Breast epithelium (tissue), 4 donors: ENCODE measurements around the gene LRRC74A. TPM values are rescaled to one million over a fixed set of nuclear protein-coding genes. Genes with fewer than 3 reads are reported as not detected.

Experiments
- DNase-seq, 2 donors: peaks; one replicate each; pipeline ENCODE4 v3.0.0-alpha.2; 2019; ENCODE audit warnings: low spot score in 2 of 2
- H3K27ac ChIP-seq, 2 donors: fragments of 200-600 bp; sonication (generic) in 1 of 2; one replicate each; pipeline ENCODE4 v1.5.1; 2016 to 2019; ENCODE audit warnings: mild to moderate bottlenecking in 1 of 2
- H3K27me3 ChIP-seq, 2 donors: fragments of 200-600 bp; sonication (generic) in 1 of 2; one replicate each; pipeline versions ENCODE4 v1.5.1 to v1.6.0; 2017 to 2019; ENCODE audit warnings: control low read depth in 1 of 2, mild to moderate bottlenecking in 1 of 2
- H3K36me3 ChIP-seq: fragments of 200-600 bp; one replicate; pipeline ENCODE4 v1.5.1; 2019
- H3K4me1 ChIP-seq, 2 donors: fragments of 200-600 bp; sonication (generic); one replicate each; pipeline ENCODE4 v1.5.1; 2016 to 2019; ENCODE audit warnings: control low read depth in 1 of 2
- H3K4me3 ChIP-seq, 3 donors: fragments of 200-600 bp; sonication (generic); 1 replicate in 2 of 3; 2 replicates in 1 of 3; pipeline ENCODE4 v1.5.1; 2016 to 2019; ENCODE audit warnings: mild to moderate bottlenecking in 3 of 3, moderate library complexity in 2 of 3
- H3K9me3 ChIP-seq, 2 donors: fragments of 200-600 bp; sonication (generic) in 1 of 2; one replicate each; pipeline ENCODE4 v1.5.1; 2016 to 2019; ENCODE audit warnings: control low read depth in 1 of 2
- POLR2A ChIP-seq: fragments of 450-650 bp; IDR thresholded peaks from one replicate; pipeline ENCODE4 v1.6.1; 2016; ENCODE audit warnings: antibody characterized with exemption, mild to moderate bottlenecking, moderate library complexity
- POLR2AphosphoS5 ChIP-seq, 3 donors: sonication (generic); formaldehyde crosslinking; IDR thresholded peaks; one replicate each; pipeline ENCODE4 v1.6.1; 2017; ENCODE audit warnings: antibody characterized with exemption in 3 of 3
- intact Hi-C: fragments of 100-400 bp; cut with DNase I; formaldehyde crosslinking; loops from one replicate; pipeline ENCODE4 v1.15.1; 2023; ENCODE audit warnings: low total_unique reads
- total RNA-seq, 3 donors: library from RNA; depleted of rRNA; stranded (reverse); fragments of >200 nt; gene quantifications; one replicate each; pipeline ENCODE4 v1.1.0, GENCODE V29; 2016
- TF ChIP-seq, protein P1 (sequence below), 3 donors: fragments of 450-650 bp; IDR thresholded peaks; one replicate each; pipeline ENCODE4 v1.5.1; 2016 to 2017; ENCODE audit warnings: antibody characterized with exemption in 3 of 3, mild to moderate bottlenecking in 3 of 3, moderate library complexity in 3 of 3

Gene LRRC74A
- total RNA-seq, 3 donors from 2014 or later = not detected

DNA sequence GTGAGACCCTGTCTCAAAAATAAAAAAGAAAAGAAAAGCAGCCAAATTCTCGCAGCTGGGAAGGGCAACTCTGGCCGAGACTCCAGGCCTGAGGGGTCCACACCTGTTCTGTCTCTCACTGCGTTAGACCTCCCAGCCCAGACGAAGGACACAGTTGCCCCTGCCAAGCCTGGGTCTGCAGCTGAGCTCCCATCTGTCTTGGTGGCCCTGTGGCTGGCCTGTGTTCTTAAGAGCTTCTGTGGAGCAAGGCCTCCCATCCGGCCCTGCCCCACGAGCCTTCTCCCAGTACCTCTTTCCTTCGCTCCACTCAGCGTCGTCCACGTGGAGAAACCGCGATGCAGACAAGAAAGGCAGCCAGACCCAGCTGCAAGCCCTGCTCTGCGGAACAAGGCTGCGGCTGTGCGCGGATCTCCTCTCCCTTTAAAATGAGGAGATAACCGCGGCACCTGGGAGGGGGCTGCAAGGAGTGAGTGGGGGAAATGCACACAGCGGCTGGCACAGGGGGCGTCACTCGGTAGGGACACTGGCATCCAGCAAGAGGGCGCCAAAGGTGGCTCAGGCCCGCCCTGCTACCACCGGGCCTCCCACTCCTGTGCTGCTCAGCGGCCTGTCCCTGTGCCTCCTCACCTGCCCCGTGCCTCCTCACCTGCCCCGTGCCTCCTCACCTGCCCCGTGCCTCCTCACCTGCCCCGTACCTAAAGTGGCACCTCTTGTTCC is 42.4 kb downstream of the LRRC74A start:
- Histone ChIP-seq H3K4me1 (no peaks in the 10 kb centered on the region), H3K27me3 (no peaks in the 10 kb centered on the region), H3K9me3 (no peaks in the 10 kb centered on the region), H3K36me3 (no peaks in the 10 kb centered on the region), H3K27ac (no peak overlapping the region), H3K4me3 (no peak overlapping the region)
- TF ChIP-seq, protein P1, sequence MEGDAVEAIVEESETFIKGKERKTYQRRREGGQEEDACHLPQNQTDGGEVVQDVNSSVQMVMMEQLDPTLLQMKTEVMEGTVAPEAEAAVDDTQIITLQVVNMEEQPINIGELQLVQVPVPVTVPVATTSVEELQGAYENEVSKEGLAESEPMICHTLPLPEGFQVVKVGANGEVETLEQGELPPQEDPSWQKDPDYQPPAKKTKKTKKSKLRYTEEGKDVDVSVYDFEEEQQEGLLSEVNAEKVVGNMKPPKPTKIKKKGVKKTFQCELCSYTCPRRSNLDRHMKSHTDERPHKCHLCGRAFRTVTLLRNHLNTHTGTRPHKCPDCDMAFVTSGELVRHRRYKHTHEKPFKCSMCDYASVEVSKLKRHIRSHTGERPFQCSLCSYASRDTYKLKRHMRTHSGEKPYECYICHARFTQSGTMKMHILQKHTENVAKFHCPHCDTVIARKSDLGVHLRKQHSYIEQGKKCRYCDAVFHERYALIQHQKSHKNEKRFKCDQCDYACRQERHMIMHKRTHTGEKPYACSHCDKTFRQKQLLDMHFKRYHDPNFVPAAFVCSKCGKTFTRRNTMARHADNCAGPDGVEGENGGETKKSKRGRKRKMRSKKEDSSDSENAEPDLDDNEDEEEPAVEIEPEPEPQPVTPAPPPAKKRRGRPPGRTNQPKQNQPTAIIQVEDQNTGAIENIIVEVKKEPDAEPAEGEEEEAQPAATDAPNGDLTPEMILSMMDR (IDR thresholded peaks at IDR 0.05) = no peak
- TF ChIP-seq POLR2AphosphoS5 (IDR thresholded peaks at IDR 0.05) (no peak), POLR2A (no peak)
- no peak for DNase-seq
- intact Hi-C loops = no loop called here

DNA sequence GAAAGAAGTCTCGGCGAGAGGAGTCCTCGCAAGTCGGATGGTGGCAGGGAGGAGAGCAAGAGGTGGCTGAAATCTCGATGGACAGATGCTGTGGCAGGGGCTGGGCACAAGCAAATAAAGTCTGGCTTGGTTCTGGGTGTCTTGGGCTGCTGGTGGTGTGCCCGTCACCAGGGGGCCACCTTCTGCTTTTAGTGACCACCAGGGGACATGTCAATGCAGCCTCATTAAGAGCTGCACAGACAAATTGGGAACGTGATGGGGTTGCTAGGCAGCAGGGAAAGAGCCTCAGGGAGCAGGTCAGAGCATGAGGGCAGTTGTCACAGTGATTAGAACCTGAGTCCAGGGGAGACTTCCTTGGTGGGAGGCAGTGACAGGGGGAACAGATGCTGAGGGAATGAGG is 44.0 kb downstream of the LRRC74A start:
- TF ChIP-seq POLR2A = no peak
- TF ChIP-seq, protein P1 (IDR thresholded peaks at IDR 0.05) = peak in 1 of 3 donors; percentile 21
- Histone ChIP-seq H3K36me3 (no peaks in the 10 kb centered on the region), H3K9me3 (no peaks in the 10 kb centered on the region), H3K27ac (no peak overlapping the region), H3K27me3 (no peaks in the 10 kb centered on the region), H3K4me3 (no peak overlapping the region), H3K4me1 (no peaks in the 10 kb centered on the region)
- no peak for DNase-seq
- intact Hi-C loops = loop anchor here (10.0 kb wide), 1 partner anchor 195 kb away; no protein-coding TSS in a partner anchor

DNA sequence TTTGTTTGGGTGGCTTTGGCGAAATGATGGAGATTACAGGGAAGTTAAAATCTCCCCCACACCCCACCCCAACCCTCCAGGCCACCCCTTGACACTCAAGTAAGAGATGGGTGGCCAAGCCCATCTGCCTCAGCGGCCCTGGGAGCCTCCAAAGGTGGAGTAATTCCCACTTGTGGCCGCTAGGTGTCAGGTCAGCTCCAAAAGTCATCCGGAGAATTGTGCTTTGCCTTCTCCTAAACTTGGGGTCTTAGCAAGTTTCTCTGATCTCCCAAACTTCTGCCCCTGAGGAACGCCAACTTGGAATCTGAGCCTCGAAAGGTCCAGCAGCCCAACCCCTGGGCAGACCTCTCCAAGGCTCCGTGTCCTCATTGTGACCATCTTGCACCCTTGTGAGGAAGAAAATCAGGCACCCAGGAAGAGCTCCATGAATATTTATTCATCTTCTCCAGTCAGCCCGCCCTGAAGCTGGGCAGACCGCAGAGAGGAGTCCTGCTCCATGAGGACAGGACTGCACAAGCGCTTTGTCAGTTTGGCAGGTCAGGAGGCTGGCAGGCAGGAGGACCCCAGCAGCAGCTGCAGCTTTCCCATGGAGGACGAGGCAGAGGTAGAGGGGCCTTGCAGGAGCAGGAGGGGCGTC is 46.7 kb downstream of the LRRC74A start:
- intact Hi-C loops = loop anchor here (10.0 kb wide), 1 partner anchor 192 kb away; no protein-coding TSS in a partner anchor
- no peak overlapping the region for H3K27ac ChIP-seq
- DNase-seq = peak; percentile 40 to 72
- H3K27me3 ChIP-seq = no peaks in the 10 kb centered on the region
- H3K9me3 ChIP-seq = no peaks in the 10 kb centered on the region
- TF ChIP-seq, protein P1 (IDR thresholded peaks at IDR 0.05) = peak; percentile 82 to 95 (median 89)
- TF ChIP-seq POLR2AphosphoS5 (IDR thresholded peaks at IDR 0.05) = no peak
- no peaks in the 10 kb centered on the region for H3K4me1 ChIP-seq
- H3K36me3 ChIP-seq = no peaks in the 10 kb centered on the region
- H3K4me3 ChIP-seq = no peak overlapping the region

DNA sequence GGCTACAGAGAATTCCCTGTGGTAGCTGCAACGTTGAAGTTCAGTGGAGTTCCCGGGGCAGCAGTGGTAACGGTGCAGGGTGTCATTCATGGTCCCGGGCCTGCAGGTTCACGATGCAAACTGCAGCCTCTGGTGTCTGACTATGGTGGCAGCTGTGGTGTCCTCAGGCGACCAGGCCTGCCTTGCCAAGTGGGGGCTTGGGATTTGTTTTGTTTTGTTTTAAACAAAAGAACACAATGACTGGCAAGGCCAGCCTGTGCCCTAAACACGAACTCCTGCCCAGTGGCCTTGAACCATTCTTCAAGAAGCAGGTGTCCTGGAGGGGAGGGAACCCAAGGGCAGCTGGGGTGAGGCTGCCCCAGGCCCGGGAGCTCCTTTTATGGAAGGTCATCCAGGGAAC is 48.5 kb downstream of the LRRC74A start:
- no peaks in the 10 kb centered on the region for H3K4me1 ChIP-seq
- TF ChIP-seq, protein P1 (IDR thresholded peaks at IDR 0.05) = no peak
- TF ChIP-seq POLR2AphosphoS5 (IDR thresholded peaks at IDR 0.05) (no peak), POLR2A (no peak)
- intact Hi-C loops = loop anchor here (10.0 kb wide), 1 partner anchor 190 kb away; no protein-coding TSS in a partner anchor
- no peaks in the 10 kb centered on the region for H3K36me3 ChIP-seq
- no peaks in the 10 kb centered on the region for H3K27me3 ChIP-seq
- no peak for DNase-seq
- H3K9me3 ChIP-seq = no peaks in the 10 kb centered on the region
- no peak overlapping the region for H3K27ac ChIP-seq
- no peak overlapping the region for H3K4me3 ChIP-seq

DNA sequence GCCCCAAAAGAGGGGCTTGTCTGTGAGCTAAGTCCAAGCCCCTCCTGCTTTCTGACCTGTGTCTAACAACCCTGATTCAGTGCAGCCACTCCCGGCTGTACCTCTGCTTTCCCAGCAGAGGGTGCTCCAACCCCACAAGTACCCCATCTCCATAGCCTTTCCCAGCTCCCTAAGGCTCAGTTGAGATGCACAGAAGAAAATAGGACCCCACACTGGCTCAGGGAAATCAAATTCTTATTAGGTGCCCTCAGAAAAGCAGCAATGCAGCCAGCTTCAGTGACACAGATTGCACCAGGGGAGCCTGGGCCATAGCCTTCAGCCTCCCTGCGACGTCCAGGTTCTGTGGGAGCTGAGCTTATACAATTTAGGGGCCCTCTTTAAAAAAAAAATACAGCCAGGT is 49.9 kb downstream of the LRRC74A start:
- Histone ChIP-seq H3K4me1 (no peaks in the 10 kb centered on the region), H3K4me3 (no peak overlapping the region), H3K27ac (no peak overlapping the region), H3K27me3 (no peaks in the 10 kb centered on the region), H3K9me3 (no peaks in the 10 kb centered on the region), H3K36me3 (no peaks in the 10 kb centered on the region)
- TF ChIP-seq POLR2A = no peak
- TF ChIP-seq POLR2AphosphoS5 (IDR thresholded peaks at IDR 0.05) = peak; percentile 19 to 70 (median 54)
- TF ChIP-seq, protein P1 (IDR thresholded peaks at IDR 0.05) = peak; percentile 80 to 97 (median 96)
- intact Hi-C loops = loop anchor here (10.0 kb wide), 1 partner anchor 189 kb away; no protein-coding TSS in a partner anchor
- DNase-seq = peak in 1 of 2 donors; percentile 43
